HG02981 (cell line): Measurements from ENCODE around the gene PKP3.
"Not testable (repeated sequence)": the region's sequence is repeated elsewhere in the genome, so short reads cannot be mapped to it uniquely, and the experiment has no call there.

ENCODE experiments used
- ATAC-seq: cut with Tn5 transposase; IDR thresholded peaks from one replicate; pipeline ENCODE4 v1.9.1; 2021; ENCODE audit warnings: mild to moderate bottlenecking, moderate library complexity; ENCODE audit not compliant: unreplicated experiment

PKP3 gene

GRCh38 chr11:394034-394857, at the start of gene PKP3:
PKP3 (plus strand) TSS chr11:394209; CDS start chr11:394293, 84 bp downstream.
- ATAC-seq: no peak

- ATAC-seq: no peak
Measured at GRCh38 chr11:344836-345578, 49.0 kb upstream of the PKP3 start.

GRCh38 chr11:346529-346928, 47.5 kb upstream of the PKP3 start:
- ATAC-seq: no peak

- ATAC-seq: not testable (repeated sequence)
Measured at GRCh38 chr11:349270-349954, 44.6 kb upstream of the PKP3 start.

- peak; percentile 18 for ATAC-seq
Measured at GRCh38 chr11:350033-350722, 43.8 kb upstream of the PKP3 start.

- peak; percentile 46 for ATAC-seq
Measured at GRCh38 chr11:350723-351255, 43.2 kb upstream of the PKP3 start.

- ATAC-seq: no peak
Measured at GRCh38 chr11:351411-351810, 42.6 kb upstream of the PKP3 start.

GRCh38 chr11:352456-353031, 41.5 kb upstream of the PKP3 start:
- no peak for ATAC-seq

GRCh38 chr11:353179-353873, 40.7 kb upstream of the PKP3 start:
- ATAC-seq: no peak

GRCh38 chr11:355581-356458, 38.2 kb upstream of the PKP3 start:
- ATAC-seq: peak; percentile 54

GRCh38 chr11:356610-357009, 37.4 kb upstream of the PKP3 start:
- no peak for ATAC-seq

- no peak for ATAC-seq
Measured at GRCh38 chr11:357582-357981, 36.4 kb upstream of the PKP3 start.

- ATAC-seq: no peak
Measured at GRCh38 chr11:358129-358800, 35.7 kb upstream of the PKP3 start.

GRCh38 chr11:359181-359714, 34.8 kb upstream of the PKP3 start:
- ATAC-seq: no peak

GRCh38 chr11:360326-361280, 33.4 kb upstream of the PKP3 start:
- ATAC-seq: no peak

- no peak for ATAC-seq
Measured at GRCh38 chr11:362642-363442, 31.2 kb upstream of the PKP3 start.
